ENCODE results near the gene NOL6. TPM values are rescaled to one million over a fixed set of nuclear protein-coding genes. Genes with fewer than 3 reads are reported as not detected.

The NOL6 gene
- total RNA-seq, 1 experiment from 2014 or later: 64.4 TPM

DNA sequence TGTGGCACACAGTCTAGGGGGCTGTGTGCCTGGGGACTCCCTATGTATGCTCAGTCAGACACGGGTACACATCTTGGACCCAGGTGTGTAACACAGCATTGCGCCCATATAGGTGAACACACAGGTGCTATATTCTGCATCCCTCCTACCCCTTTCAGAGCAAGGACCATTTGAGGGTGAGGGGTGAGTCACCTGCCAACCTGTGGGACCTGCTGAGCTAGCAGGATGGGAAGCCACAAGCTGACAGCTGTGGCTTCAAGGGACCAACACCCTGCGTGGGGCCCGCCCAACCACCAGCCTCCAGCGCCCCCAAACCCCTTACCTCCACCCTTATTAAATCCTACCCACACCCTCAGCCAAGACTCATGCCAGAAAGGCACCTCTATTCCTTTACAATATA lies 56.7 kb downstream of the NOL6 start:
- H3K56ac ChIP-seq (ENCODE audit: insufficient read length, low read depth, low read length): no peak overlapping the region
- no peak overlapping the region for H2AK5ac ChIP-seq (ENCODE audit: insufficient read length, low read length)
- Mint-ChIP-seq H3K27me3 (ENCODE audit: low read depth) (peaks cover 3% of the 10 kb centered on the region), H3K36me3 (ENCODE audit: insufficient read depth in 1 of 3, low read depth in 3 of 3) (no peaks in the 10 kb centered on the region), H3K9me3 (no peaks in the 10 kb centered on the region), H3K27ac (no peak overlapping the region; a peak in 2 of 7 replicates), H3K4me1 (peaks cover 7 to 13% of the 10 kb centered on the region in 2 experiments), H3K4me3 (no peak overlapping the region)
- H2BK20ac ChIP-seq (ENCODE audit: low read depth, low read length, poor library complexity, severe bottlenecking): no peak overlapping the region
- no peak overlapping the region for H2BK5ac ChIP-seq (ENCODE audit: insufficient read length, low read length)
- H3T11ph ChIP-seq (ENCODE audit: low read length): no peak overlapping the region
- H3K18ac ChIP-seq (ENCODE audit: insufficient read length, low read depth, low read length): no peak overlapping the region
- H3K9me3 ChIP-seq (ENCODE audit: control insufficient read depth, low read depth, low read length): no peaks in the 10 kb centered on the region
- H3K27me3 ChIP-seq (ENCODE audit: insufficient read depth, low read length): no peaks in the 10 kb centered on the region
- no peak overlapping the region for H3K4ac ChIP-seq (ENCODE audit: low read depth, low read length)
- H3K9ac ChIP-seq (ENCODE audit: extremely low read depth, insufficient read length, low read length): no peak overlapping the region
- no peak overlapping the region for H2BK12ac ChIP-seq (ENCODE audit: insufficient read length, low read depth, low read length)
- H4K5ac ChIP-seq (ENCODE audit: insufficient read length, low read depth, low read length): no peak overlapping the region
- no peak overlapping the region for H3K27ac ChIP-seq (ENCODE audit: insufficient read length, low read depth, low read length)
- TF ChIP-seq, protein P1, sequence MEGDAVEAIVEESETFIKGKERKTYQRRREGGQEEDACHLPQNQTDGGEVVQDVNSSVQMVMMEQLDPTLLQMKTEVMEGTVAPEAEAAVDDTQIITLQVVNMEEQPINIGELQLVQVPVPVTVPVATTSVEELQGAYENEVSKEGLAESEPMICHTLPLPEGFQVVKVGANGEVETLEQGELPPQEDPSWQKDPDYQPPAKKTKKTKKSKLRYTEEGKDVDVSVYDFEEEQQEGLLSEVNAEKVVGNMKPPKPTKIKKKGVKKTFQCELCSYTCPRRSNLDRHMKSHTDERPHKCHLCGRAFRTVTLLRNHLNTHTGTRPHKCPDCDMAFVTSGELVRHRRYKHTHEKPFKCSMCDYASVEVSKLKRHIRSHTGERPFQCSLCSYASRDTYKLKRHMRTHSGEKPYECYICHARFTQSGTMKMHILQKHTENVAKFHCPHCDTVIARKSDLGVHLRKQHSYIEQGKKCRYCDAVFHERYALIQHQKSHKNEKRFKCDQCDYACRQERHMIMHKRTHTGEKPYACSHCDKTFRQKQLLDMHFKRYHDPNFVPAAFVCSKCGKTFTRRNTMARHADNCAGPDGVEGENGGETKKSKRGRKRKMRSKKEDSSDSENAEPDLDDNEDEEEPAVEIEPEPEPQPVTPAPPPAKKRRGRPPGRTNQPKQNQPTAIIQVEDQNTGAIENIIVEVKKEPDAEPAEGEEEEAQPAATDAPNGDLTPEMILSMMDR (conservative IDR thresholded peaks at IDR 0.05): no peak
- H3K4me1 ChIP-seq (ENCODE audit: insufficient read depth, low read length): no peaks in the 10 kb centered on the region
- no peaks in the 10 kb centered on the region for H4K20me1 ChIP-seq (ENCODE audit: control insufficient read depth, insufficient read depth, insufficient read length)
- no peak for DNase-seq
- no CpG with 5 or more reads among the region's 5 CpGs for WGBS (ENCODE audit: extremely low coverage, insufficient read length, low lambda C conversion rate)
- no peak overlapping the region for H3K23ac ChIP-seq (ENCODE audit: insufficient read length, low read depth, low read length)
- H3K14ac ChIP-seq (ENCODE audit: insufficient read depth, low read length): no peak overlapping the region
- no peak overlapping the region for H2AFZ ChIP-seq (ENCODE audit: low read length)
- no peak overlapping the region for H2BK15ac ChIP-seq (ENCODE audit: low read depth, low read length)
- no peak overlapping the region for H4K91ac ChIP-seq (ENCODE audit: insufficient read length, low read depth, low read length)
- no peak overlapping the region for H4K8ac ChIP-seq (replicated peaks; ENCODE audit: insufficient read length, low read depth, low read length)
- H3K23me2 ChIP-seq (ENCODE audit: insufficient read length, low read depth, low read length, poor library complexity, severe bottlenecking): no peaks in the 10 kb centered on the region
- H3K4me2 ChIP-seq (ENCODE audit: insufficient read depth, insufficient read length, low read length): no peak overlapping the region
- no peak overlapping the region for H2BK120ac ChIP-seq (ENCODE audit: low read depth, low read length, poor library complexity, severe bottlenecking)
- H3K79me2 ChIP-seq (ENCODE audit: insufficient read depth, low read length): no peaks in the 10 kb centered on the region
- no peaks in the 10 kb centered on the region for H3K79me1 ChIP-seq (ENCODE audit: insufficient read depth, low read depth, low read length, poor library complexity, severe bottlenecking)

Measured in H9 (cell line).